Measurements from ENCODE around the gene PRAMEF33.
"Not testable (repeated sequence)": the region's sequence is repeated elsewhere in the genome, so short reads cannot be mapped to it uniquely, and the experiment has no call there.

GRCh38 chr1:13353476-13353875 is 50.1 kb downstream of the PRAMEF33 start:
- TF ChIP-seq RXRA (IDR thresholded peaks at IDR 0.05; ENCODE audit: borderline replicate concordance, low read depth); POLR2AphosphoS5 (IDR thresholded peaks at IDR 0.05; ENCODE audit: low read depth, low read length); SMC3 (IDR thresholded peaks at IDR 0.05; ENCODE audit: low read depth, low read length); RFX5 (IDR thresholded peaks at IDR 0.05; ENCODE audit: low read length); TAF1 (IDR thresholded peaks at IDR 0.05; ENCODE audit: borderline replicate concordance, low read depth, low read length); TCF12 (IDR thresholded peaks at IDR 0.05); RAD21 (IDR thresholded peaks at IDR 0.05; ENCODE audit: low read length); MXI1 (IDR thresholded peaks at IDR 0.05; ENCODE audit: low read depth, low read length); PBX3 (IDR thresholded peaks at IDR 0.05): not testable (repeated sequence)
- TF ChIP-seq, protein P1, sequence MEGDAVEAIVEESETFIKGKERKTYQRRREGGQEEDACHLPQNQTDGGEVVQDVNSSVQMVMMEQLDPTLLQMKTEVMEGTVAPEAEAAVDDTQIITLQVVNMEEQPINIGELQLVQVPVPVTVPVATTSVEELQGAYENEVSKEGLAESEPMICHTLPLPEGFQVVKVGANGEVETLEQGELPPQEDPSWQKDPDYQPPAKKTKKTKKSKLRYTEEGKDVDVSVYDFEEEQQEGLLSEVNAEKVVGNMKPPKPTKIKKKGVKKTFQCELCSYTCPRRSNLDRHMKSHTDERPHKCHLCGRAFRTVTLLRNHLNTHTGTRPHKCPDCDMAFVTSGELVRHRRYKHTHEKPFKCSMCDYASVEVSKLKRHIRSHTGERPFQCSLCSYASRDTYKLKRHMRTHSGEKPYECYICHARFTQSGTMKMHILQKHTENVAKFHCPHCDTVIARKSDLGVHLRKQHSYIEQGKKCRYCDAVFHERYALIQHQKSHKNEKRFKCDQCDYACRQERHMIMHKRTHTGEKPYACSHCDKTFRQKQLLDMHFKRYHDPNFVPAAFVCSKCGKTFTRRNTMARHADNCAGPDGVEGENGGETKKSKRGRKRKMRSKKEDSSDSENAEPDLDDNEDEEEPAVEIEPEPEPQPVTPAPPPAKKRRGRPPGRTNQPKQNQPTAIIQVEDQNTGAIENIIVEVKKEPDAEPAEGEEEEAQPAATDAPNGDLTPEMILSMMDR (IDR thresholded peaks at IDR 0.05): not testable (repeated sequence)
